Spleen (tissue), 11 donors: ENCODE results near the gene TAS2R4. TPM values are rescaled to one million over a fixed set of nuclear protein-coding genes. Genes with fewer than 3 reads are reported as not detected.
"Not testable (repeated sequence)": the region's sequence is repeated elsewhere in the genome, so short reads cannot be mapped to it uniquely, and the experiment has no call there.

Experiments used
- DNase-seq: peaks from one replicate; pipeline ENCODE4 v3.0.0-alpha.2; 2020
- H3K27ac ChIP-seq, 8 donors: fragments of 200-600 bp; sonication (generic) in 7 of 8; 1 replicate in 4 of 8; 2 replicates in 4 of 8; pipeline versions ENCODE4 v1.5.0 to v1.8.0; 2016 to 2021; ENCODE audit warnings: inconsistent platforms in 4 of 8, mild to moderate bottlenecking in 4 of 8, moderate library complexity in 1 of 8
- H3K27me3 ChIP-seq, 7 donors: fragments of 200-600 bp; sonication (generic) in 6 of 7; replicated peaks in 1 of 7; 1 replicate in 4 of 7; 2 replicates in 3 of 7; pipeline versions ENCODE4 v1.5.0 to v1.8.0; 2016 to 2021; ENCODE audit warnings: inconsistent platforms in 3 of 7, mild to moderate bottlenecking in 1 of 7
- H3K36me3 ChIP-seq, 6 donors: fragments of 200-600 bp; sonication (generic) in 5 of 6; 1 replicate in 4 of 6; 2 replicates in 2 of 6; pipeline versions ENCODE4 v1.5.0 to v1.8.0; 2016 to 2021; ENCODE audit warnings: inconsistent platforms in 2 of 6
- H3K4me1 ChIP-seq, 6 donors: fragments of 200-600 bp; sonication (generic) in 5 of 6; 1 replicate in 3 of 6; 2 replicates in 3 of 6; pipeline versions ENCODE4 v1.5.0 to v1.8.0; 2016 to 2021; ENCODE audit warnings: inconsistent platforms in 3 of 6
- H3K4me3 ChIP-seq, 8 donors: fragments of 200-600 bp; sonication (generic) in 7 of 8; 1 replicate in 4 of 8; 2 replicates in 4 of 8; pipeline versions ENCODE4 v1.5.0 to v1.8.0; 2016 to 2021; ENCODE audit warnings: inconsistent platforms in 4 of 8, mild to moderate bottlenecking in 4 of 8, moderate library complexity in 2 of 8
- H3K9me3 ChIP-seq, 8 donors: fragments of 200-600 bp; sonication (generic) in 7 of 8; 1 replicate in 4 of 8; 2 replicates in 4 of 8; pipeline versions ENCODE4 v1.5.0 to v1.8.0; 2016 to 2021; ENCODE audit warnings: inconsistent platforms in 4 of 8
- POLR2A ChIP-seq, 3 donors: fragments of 450-650 bp; IDR thresholded peaks; one replicate each; pipeline ENCODE4 v1.5.1; 2017; ENCODE audit warnings: antibody characterized with exemption in 3 of 3, mild to moderate bottlenecking in 1 of 3
- POLR2AphosphoS5 ChIP-seq, 3 donors: sonication (generic); formaldehyde crosslinking; IDR thresholded peaks; one replicate each; pipeline ENCODE4 v1.5.1; 2017; ENCODE audit warnings: antibody characterized with exemption in 3 of 3
- WGBS, 5 donors: extraction: QIAGEN DNeasy Blood & Tissue Kit in 3 of 5; methylation state at CpG; one replicate each; pipeline versions ENCODE4 v1.1.5 to v1.1.7; 2013 to 2018; 5-methylcytosine and 5-hydroxymethylcytosine counted together
- intact Hi-C: fragments of 100-400 bp; cut with DNase I; formaldehyde crosslinking; loops from one replicate; pipeline ENCODE4 v1.15.0; 2023; ENCODE audit warnings: low total_unique reads
- polyA plus RNA-seq, 3 donors: library from polyadenylated mRNA; stranded (reverse); fragments of 200-250 nt; gene quantifications; one replicate each; pipeline ENCODE4 v1.2.1, GENCODE V29; 2013
- total RNA-seq, 7 donors: library from RNA; depleted of rRNA in 3 of 7; stranded (reverse); fragments of >200 nt in 3 of 7; fragmentation: NEBNext Ultra II Directional in 4 of 7; extraction: Animal tissue kit (Norgen Biotek cat#: 25700) in 4 of 7; gene quantifications; one replicate each; pipeline versions ENCODE4 v1.1.0 to v1.2.1, GENCODE V29; 2016 to 2021
- TF ChIP-seq, protein P1 (sequence below), 11 experiments: fragments of 200-600 bp in 7 of 11; fragments of 450-650 bp in 4 of 11; sonication (generic) in 4 of 11; IDR thresholded peaks in 8 of 11; conservative IDR thresholded peaks in 3 of 11; 1 replicate in 7 of 11; 2 replicates in 4 of 11; pipeline versions ENCODE4 v1.4.0 to v1.8.0; 2016 to 2021; ENCODE audit warnings: antibody characterized with exemption in 11 of 11, inconsistent platforms in 4 of 11, mild to moderate bottlenecking in 1 of 11
- donor health status: healthy with polysubstance abuse.
- donor health status: DM: no; HTN: no; CAD: no; lungs with moderate emphysema.
- donor health status: DM: no; HTN: no; CAD: no.
- donor health status: Bipolar disorder and iron deficiency.
- donor health status: healthy.
- donor health status: DM: no; HTN: no; CAD: no.
- donor health status: DM: yes; HTN: yes; CAD: no.

Gene TAS2R4
- total and polyA plus RNA-seq, 10 donors = 0.17 to 4.8 (median 2.5) TPM

DNA sequence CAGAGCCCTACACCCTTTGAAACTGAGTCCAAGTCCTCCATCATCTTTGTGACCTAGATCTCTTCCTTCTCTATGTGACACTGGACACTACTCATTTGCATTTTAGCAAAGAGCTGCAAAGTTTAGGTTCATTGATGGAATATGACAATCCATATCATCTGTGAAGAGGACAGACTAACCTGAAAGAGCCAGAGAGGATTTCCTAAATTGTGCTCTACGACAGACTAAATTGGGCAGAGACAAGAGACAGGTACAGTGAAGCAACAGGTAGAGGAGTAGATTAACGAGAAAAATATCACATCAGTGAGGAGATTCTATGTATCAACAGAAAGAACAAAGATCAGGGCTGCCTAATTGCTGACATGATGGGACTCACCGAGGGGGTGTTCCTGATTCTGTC lies 12.7 kb upstream of the TAS2R4 start, which contains the start of gene TAS2R3:
Gene TAS2R3 (plus strand): TSS at position 301 of the 400 bp plus-strand sequence. CDS start 62 bp downstream, at position 363.
- Histone ChIP-seq H3K27ac (no peak within 1 kb of the TSS), H3K9me3 (no peaks in the 10 kb centered on the region), H3K27me3 (no peaks in the 10 kb centered on the region), H3K36me3 (peaks cover 0 to 79% (median 43%) of the 10 kb centered on the region in 6 donors), H3K4me1 (no peaks in the 10 kb centered on the region), H3K4me3 (no peak within 1 kb of the TSS)
- no peak for DNase-seq
- intact Hi-C loops = no loop called here
- TF ChIP-seq POLR2A (IDR thresholded peaks at IDR 0.05) = no peak
- TF ChIP-seq, protein P1, sequence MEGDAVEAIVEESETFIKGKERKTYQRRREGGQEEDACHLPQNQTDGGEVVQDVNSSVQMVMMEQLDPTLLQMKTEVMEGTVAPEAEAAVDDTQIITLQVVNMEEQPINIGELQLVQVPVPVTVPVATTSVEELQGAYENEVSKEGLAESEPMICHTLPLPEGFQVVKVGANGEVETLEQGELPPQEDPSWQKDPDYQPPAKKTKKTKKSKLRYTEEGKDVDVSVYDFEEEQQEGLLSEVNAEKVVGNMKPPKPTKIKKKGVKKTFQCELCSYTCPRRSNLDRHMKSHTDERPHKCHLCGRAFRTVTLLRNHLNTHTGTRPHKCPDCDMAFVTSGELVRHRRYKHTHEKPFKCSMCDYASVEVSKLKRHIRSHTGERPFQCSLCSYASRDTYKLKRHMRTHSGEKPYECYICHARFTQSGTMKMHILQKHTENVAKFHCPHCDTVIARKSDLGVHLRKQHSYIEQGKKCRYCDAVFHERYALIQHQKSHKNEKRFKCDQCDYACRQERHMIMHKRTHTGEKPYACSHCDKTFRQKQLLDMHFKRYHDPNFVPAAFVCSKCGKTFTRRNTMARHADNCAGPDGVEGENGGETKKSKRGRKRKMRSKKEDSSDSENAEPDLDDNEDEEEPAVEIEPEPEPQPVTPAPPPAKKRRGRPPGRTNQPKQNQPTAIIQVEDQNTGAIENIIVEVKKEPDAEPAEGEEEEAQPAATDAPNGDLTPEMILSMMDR (IDR thresholded peaks at IDR 0.05 in 8 of 11, conservative IDR thresholded peaks at IDR 0.05 in 3 of 11) = no peak
- no peak for TF ChIP-seq POLR2AphosphoS5 (IDR thresholded peaks at IDR 0.05)
- 85 to 98% (median 96%) methylated on average over 3 of the region's 3 CpGs for WGBS, 5 donors

DNA sequence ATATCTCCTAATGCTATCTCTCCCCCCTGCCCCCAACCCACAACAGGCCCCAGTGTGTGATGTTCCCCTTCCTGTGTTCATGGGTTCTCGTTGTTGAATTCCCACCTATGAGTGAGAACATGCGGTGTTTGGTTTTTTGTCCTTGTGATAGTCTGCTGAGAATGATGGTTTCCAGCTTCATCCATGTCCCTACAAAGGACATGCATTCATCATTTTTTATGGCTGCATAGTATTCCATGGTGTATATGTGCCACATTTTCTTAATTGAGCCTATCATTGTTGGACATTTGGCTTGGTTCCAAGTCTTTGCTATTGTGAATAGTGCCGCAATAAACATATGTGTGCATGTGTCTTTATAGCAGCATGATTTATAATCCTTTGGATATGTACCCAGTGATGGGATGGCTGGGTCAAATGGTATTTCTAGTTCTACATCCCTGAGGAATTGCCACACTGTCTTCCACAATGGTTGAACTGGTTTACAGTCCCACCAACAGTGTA lies 6.3 kb upstream of the TAS2R4 start:
- not testable (repeated sequence) for DNase-seq
- H3K36me3 ChIP-seq = peaks cover 0 to 25% (median 5%) of the 10 kb centered on the region in 6 donors

DNA sequence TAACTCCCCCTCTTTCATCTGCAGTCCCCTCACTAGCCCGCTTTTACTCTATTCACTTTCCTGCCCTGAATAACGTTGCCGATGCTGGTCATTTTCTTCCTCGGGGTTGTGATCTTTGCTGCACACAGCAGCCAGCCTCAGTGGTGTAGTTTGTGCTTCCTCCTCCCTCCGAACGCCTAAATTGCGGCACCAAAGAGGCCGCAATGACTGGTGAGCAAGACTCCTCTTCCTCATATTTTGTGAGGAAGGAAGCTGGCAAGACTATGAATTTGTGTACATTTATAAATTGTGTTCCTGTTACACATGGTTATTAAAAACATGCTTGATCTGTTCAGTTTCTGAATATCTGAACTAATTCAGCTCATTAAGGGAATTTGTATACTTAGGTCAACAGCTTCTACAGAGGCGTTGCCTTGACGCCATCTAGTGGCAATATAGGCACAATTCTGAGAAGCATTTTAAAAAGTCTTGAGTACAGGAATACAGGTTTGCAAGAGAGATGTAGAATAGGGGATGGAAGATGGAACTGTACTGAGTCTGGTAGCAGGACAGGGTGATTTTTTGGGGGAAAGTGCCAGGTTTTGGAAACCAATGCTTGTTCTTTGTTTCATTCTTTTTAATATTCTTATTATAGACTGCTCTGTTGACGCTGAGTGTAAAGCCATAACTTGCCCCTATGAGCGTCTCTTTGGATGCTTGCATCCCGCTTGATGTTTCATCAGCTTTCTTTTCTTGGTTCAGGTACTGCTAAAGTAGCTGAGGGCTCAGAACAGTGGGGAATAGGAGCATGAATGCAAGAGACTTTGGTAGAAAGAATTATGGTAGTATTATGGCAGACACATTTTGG lies 9.5 kb downstream of the TAS2R4 start:
- WGBS, 5 donors = 58 to 76% (median 67%) methylated on average over 13 of the region's 13 CpGs
- TF ChIP-seq, protein P1 (IDR thresholded peaks at IDR 0.05 in 8 of 11, conservative IDR thresholded peaks at IDR 0.05 in 3 of 11) = peak in 10 of 11 experiments; percentile 15 to 70 (median 56)
- TF ChIP-seq POLR2A (IDR thresholded peaks at IDR 0.05) = no peak

More for the DNA sequence above, 6.3 kb upstream of the TAS2R4 start:
- H3K9me3 ChIP-seq = peaks cover 0 to 11% (median 4%) of the 10 kb centered on the region in 8 donors
- H3K4me1 ChIP-seq, intact Hi-C loops, H3K27me3 ChIP-seq, H3K27ac ChIP-seq, H3K4me3 ChIP-seq: not testable (repeated sequence)
- 91 to 100% (median 98%) methylated on average over 3 of the region's 3 CpGs for WGBS, 5 donors

DNA sequence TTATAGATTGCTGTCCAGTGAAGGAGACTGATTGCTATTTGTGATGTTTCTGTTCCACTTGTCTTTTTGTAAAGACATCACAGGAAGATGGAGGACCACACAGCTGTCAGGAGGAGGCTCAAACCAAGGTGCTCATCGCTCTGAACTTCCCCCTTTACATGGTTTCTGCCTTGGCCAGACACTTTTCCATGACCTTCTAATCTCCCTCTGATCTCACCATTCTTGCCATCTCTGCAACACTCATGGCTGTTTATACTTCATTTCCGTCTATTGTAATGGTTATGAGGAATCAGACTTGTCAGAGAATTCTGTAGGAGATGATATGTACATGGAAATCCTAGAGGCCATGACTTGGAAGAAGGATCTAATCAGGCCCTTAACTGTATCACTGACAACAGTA lies 11.8 kb downstream of the TAS2R4 start:
- TF ChIP-seq POLR2AphosphoS5 (IDR thresholded peaks at IDR 0.05) = no peak
- no peak for TF ChIP-seq POLR2A (IDR thresholded peaks at IDR 0.05)
- TF ChIP-seq, protein P1 (IDR thresholded peaks at IDR 0.05 in 8 of 11, conservative IDR thresholded peaks at IDR 0.05 in 3 of 11) = no peak
- intact Hi-C loops = no loop called here
- no peak for DNase-seq
- Histone ChIP-seq H3K9me3 (no peaks in the 10 kb centered on the region), H3K36me3 (peaks cover 0 to 29% (median 11%) of the 10 kb centered on the region in 6 donors), H3K27ac (no peak overlapping the region), H3K4me3 (no peak overlapping the region), H3K4me1 (peaks cover 0 to 9% (median 0%) of the 10 kb centered on the region in 6 donors), H3K27me3 (no peaks in the 10 kb centered on the region)
- WGBS, 5 donors = 69 to 87% (median 82%) methylated on average over 2 of the region's 2 CpGs

More for the DNA sequence above, 9.5 kb downstream of the TAS2R4 start:
- DNase-seq = no peak
- no peak overlapping the region for H3K27ac ChIP-seq
- no peaks in the 10 kb centered on the region for H3K9me3 ChIP-seq
- H3K4me1 ChIP-seq = peaks cover 0 to 9% (median 0%) of the 10 kb centered on the region in 6 donors
- intact Hi-C loops = no loop called here
- no peaks in the 10 kb centered on the region for H3K27me3 ChIP-seq
- no peak overlapping the region for H3K4me3 ChIP-seq
- peaks cover 0 to 26% (median 10%) of the 10 kb centered on the region in 6 donors for H3K36me3 ChIP-seq
